Pancreas (tissue), 10 donors: Measurements from ENCODE around the gene ANXA4. TPM values are rescaled to one million over a fixed set of nuclear protein-coding genes. Genes with fewer than 3 reads are reported as not detected.
A peak's percentile ranks its signal among the peaks of the same experiment; 100 is the strongest.

Source experiments
- ATAC-seq, 4 donors: fragments of 200-7000 bp; cut with Tn5 transposase; one replicate each; pipeline versions ENCODE4 v1.8.0 to v1.9.1; 2020; ENCODE audit warnings: mild to moderate bottlenecking in 4 of 4, moderate library complexity in 4 of 4
- DNase-seq, 6 donors: peaks; one replicate each; pipeline ENCODE4 v3.0.0-alpha.2; 2020
- FAIRE-seq: peaks from 2 replicates; lab custom pipeline; 2012; peaks lifted over from hg19 to GRCh38; lab: Jason Lieb, UNC
- H3K27ac ChIP-seq, 4 donors: fragments of 200-600 bp; sonication (generic); 1 replicate in 3 of 4; 2 replicates in 1 of 4; pipeline versions ENCODE4 v1.5.0 to v1.8.0; 2020
- H3K27me3 ChIP-seq, 4 donors: fragments of 200-600 bp; one replicate each; pipeline ENCODE4 v1.8.0; 2021
- H3K36me3 ChIP-seq, 3 donors: fragments of 200-600 bp; sonication (generic) in 1 of 3; one replicate each; pipeline versions ENCODE4 v1.5.0 to v1.8.0; 2020 to 2021
- H3K4me1 ChIP-seq, 3 donors: fragments of 200-600 bp; one replicate each; pipeline ENCODE4 v1.8.0; 2021
- H3K4me3 ChIP-seq, 4 donors: fragments of 200-600 bp; sonication (generic) in 2 of 4; one replicate each; pipeline versions ENCODE4 v1.5.0 to v1.8.0; 2020 to 2021
- H3K9me3 ChIP-seq, 4 donors: fragments of 200-600 bp; one replicate each; pipeline ENCODE4 v1.8.0; 2021
- WGBS, 2 donors: extraction: QIAGEN DNeasy Blood & Tissue Kit; methylation state at CpG; one replicate each; pipeline ENCODE4 v1.1.7; 2013; 5-methylcytosine and 5-hydroxymethylcytosine counted together
- intact Hi-C, 3 donors: fragments of 100-400 bp; cut with DNase I; formaldehyde crosslinking; loops; one replicate each; pipeline versions ENCODE4 v1.11.1 to v1.14.2; 2022
- polyA plus RNA-seq, 2 donors: library from polyadenylated mRNA; stranded (reverse); fragments of 200-250 nt; gene quantifications; one replicate each; pipeline ENCODE4 v1.2.3, GENCODE V29; 2013
- total RNA-seq, 6 donors: library from RNA; stranded (reverse); fragmentation: NEBNext Ultra II Directional in 4 of 6; extraction: Animal tissue kit (Norgen Biotek cat#: 25700) in 4 of 6; gene quantifications; one replicate each; pipeline versions ENCODE4 v1.2.1 to v1.2.4, GENCODE V29; 2021 to 2023
- TF ChIP-seq, protein P1 (sequence below), 4 donors: fragments of 200-600 bp; sonication (generic) in 3 of 4; IDR thresholded peaks; one replicate each; pipeline versions ENCODE4 v1.5.0 to v1.8.0; 2021; ENCODE audit warnings: antibody characterized with exemption in 4 of 4
- donor health status: healthy with polysubstance abuse.
- donor health status: DM: no; HTN: no; CAD: no; lungs with moderate emphysema.
- donor health status: DM: no; HTN: no; CAD: no.
- donor health status: control.
- donor health status: control.
- donor health status: Bipolar disorder and iron deficiency.
- donor health status: DM: yes; HTN: yes; CAD: no.
- donor health status: DM: no; HTN: no; CAD: no.
- donor health status: DM: no; HTN: no; CAD: no.
- donor health status: DM: yes; HTN: yes; CAD: no.

Gene ANXA4
- total and polyA plus RNA-seq, 8 donors: 215 to 762 (median 463) TPM

DNA sequence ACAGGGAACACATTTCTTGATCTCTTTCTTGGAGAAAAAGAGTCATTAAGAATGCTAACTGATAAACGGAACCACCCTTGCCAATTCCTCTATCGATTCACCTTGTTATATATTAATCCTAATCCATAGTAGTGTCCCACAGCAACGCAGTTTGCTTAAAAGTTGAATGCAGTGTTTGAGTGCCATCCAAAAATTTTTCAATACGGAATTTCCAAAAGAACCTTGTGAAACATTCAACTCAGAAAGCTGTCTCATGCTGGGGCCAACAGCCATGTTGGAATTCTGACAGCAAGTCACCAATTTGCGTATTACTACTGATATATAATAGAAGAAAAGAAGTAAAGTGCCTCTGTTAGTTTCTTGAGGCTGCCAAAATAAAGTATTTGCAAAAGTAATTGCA lies 42.3 kb downstream of the ANXA4 start:
- ATAC-seq: peak in 1 of 4 donors; percentile 20
- Histone ChIP-seq H3K4me1 (peaks cover 53 to 76% (median 69%) of the 10 kb centered on the region in 3 donors), H3K27me3 (no peaks in the 10 kb centered on the region), H3K27ac (peak overlapping the region; percentile 1 to 75 (median 44)), H3K36me3 (peaks cover 0 to 18% (median 0%) of the 10 kb centered on the region in 3 donors), H3K9me3 (no peaks in the 10 kb centered on the region), H3K4me3 (no peak overlapping the region)
- WGBS, 2 donors: 14 to 15% methylated on average over 5 of the region's 5 CpGs
- peak in 1 of 6 donors; percentile 42 for DNase-seq
- intact Hi-C loops: no loop called here
- TF ChIP-seq, protein P1, sequence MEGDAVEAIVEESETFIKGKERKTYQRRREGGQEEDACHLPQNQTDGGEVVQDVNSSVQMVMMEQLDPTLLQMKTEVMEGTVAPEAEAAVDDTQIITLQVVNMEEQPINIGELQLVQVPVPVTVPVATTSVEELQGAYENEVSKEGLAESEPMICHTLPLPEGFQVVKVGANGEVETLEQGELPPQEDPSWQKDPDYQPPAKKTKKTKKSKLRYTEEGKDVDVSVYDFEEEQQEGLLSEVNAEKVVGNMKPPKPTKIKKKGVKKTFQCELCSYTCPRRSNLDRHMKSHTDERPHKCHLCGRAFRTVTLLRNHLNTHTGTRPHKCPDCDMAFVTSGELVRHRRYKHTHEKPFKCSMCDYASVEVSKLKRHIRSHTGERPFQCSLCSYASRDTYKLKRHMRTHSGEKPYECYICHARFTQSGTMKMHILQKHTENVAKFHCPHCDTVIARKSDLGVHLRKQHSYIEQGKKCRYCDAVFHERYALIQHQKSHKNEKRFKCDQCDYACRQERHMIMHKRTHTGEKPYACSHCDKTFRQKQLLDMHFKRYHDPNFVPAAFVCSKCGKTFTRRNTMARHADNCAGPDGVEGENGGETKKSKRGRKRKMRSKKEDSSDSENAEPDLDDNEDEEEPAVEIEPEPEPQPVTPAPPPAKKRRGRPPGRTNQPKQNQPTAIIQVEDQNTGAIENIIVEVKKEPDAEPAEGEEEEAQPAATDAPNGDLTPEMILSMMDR (IDR thresholded peaks at IDR 0.05): no peak
- FAIRE-seq: no peak

DNA sequence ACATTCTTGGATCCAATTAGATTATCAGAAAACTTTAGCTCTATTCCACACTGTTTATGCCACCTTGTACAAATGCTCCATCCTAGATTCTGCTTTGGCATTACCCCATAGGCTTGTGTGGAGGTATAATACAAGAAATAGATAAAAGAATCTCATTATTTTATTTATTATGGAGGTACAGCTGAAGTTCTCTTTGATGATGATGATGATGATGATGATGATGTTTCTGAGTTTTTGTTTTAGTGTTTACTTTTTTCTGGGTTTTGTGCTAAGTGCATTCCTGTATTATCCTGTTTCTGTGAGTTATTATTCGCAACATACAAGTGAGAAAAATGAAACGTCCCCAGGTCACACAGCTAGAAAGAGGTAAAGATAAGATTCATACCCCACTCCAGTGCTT lies 43.4 kb downstream of the ANXA4 start:
- peak overlapping the region in 3 of 4 donors; percentile 15 to 75 (median 72) for H3K27ac ChIP-seq
- H3K36me3 ChIP-seq: peaks cover 0 to 20% (median 0%) of the 10 kb centered on the region in 3 donors
- H3K4me3 ChIP-seq: no peak overlapping the region
- no peaks in the 10 kb centered on the region for H3K9me3 ChIP-seq
- DNase-seq: no peak
- H3K4me1 ChIP-seq: peaks cover 46 to 65% (median 63%) of the 10 kb centered on the region in 3 donors
- 73 to 82% methylated on average over 2 of the region's 2 CpGs for WGBS, 2 donors
- TF ChIP-seq, protein P1 (IDR thresholded peaks at IDR 0.05): no peak
- no peak for ATAC-seq
- intact Hi-C loops: no loop called here
- no peak for FAIRE-seq
- H3K27me3 ChIP-seq: no peaks in the 10 kb centered on the region

DNA sequence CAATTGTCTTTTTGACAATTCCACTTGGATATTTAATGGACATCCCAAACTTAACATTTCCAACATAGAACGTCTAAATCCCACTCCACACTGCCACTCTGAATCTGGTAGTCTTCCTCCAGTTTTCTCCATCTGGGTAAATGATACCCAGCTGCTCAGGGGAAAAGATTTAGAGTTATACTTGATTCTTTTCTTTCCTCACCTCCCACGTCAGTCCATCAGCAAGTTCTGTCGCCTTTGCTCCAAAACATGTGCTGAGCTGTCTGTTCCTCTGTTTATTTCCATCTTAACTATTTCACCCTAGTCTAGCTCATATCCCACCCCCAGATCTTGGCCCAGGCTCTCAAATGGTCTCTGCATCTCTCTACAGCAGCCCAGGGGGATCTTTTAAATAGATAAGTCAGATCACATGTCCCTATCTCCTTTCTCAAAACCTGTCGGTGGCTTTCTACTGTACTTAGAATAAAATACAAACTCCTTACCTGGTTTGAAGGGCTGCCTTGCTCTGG lies 44.2 kb downstream of the ANXA4 start:
- no peak for FAIRE-seq
- TF ChIP-seq, protein P1 (IDR thresholded peaks at IDR 0.05): no peak
- no peaks in the 10 kb centered on the region for H3K27me3 ChIP-seq
- no peak overlapping the region for H3K4me3 ChIP-seq
- WGBS, 2 donors: 73 to 78% methylated on average over 4 of the region's 4 CpGs
- peak overlapping the region in 2 of 4 donors; percentile 55 to 60 for H3K27ac ChIP-seq
- no peak for DNase-seq
- peaks cover 39 to 59% (median 57%) of the 10 kb centered on the region in 3 donors for H3K4me1 ChIP-seq
- ATAC-seq: no peak
- no peaks in the 10 kb centered on the region for H3K9me3 ChIP-seq
- peaks cover 0 to 20% (median 0%) of the 10 kb centered on the region in 3 donors for H3K36me3 ChIP-seq
- intact Hi-C loops: no loop called here

DNA sequence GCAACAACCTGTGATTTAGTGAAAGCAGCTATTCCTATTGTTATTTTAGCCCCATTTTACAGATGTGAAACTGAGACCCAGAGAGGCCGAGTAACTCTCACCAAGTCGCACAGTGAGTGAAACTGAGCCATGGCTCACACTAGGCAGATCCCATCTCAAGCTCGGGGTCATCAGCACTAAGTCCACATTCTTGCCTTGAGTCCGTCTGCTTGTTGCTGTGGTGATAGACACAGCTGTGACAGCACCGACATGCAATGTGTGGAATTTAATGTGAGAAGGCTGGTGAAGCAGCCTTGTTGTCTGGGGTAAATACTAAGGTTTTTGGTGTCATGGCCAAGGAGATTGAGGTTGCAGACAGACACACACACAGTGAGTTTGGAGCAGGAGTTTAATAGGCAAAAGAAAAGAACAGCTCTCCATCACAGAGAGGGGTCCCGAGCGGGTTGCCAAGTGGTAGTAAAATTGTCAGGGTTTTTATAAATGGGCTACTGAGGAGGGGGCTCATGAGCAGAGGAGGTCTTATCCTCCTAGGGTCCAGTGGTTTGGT lies 47.3 kb downstream of the ANXA4 start:
- FAIRE-seq: no peak
- peak in 3 of 4 donors; percentile 9 to 53 (median 41) for ATAC-seq
- H3K9me3 ChIP-seq: no peaks in the 10 kb centered on the region
- H3K4me1 ChIP-seq: peaks cover 20 to 37% (median 32%) of the 10 kb centered on the region in 3 donors
- TF ChIP-seq, protein P1 (IDR thresholded peaks at IDR 0.05): no peak
- DNase-seq: no peak
- H3K4me3 ChIP-seq: no peak overlapping the region
- H3K27me3 ChIP-seq: no peaks in the 10 kb centered on the region
- WGBS, 2 donors: 74 to 75% methylated on average over 7 of the region's 7 CpGs
- peaks cover 0 to 26% (median 4%) of the 10 kb centered on the region in 3 donors for H3K36me3 ChIP-seq
- peak overlapping the region in 2 of 4 donors; percentile 44 to 68 for H3K27ac ChIP-seq
- intact Hi-C loops: no loop called here
